ENCODE data around the gene TAF1. TPM values are rescaled to one million over a fixed set of nuclear protein-coding genes. Genes with fewer than 3 reads are reported as not detected.
"Not testable (repeated sequence)": the region's sequence is repeated elsewhere in the genome, so short reads cannot be mapped to it uniquely, and the experiment has no call there.

TAF1 gene
- total and polyA plus RNA-seq, 12 donors, result 7.5 to 48.9 (median 28.1) TPM

GRCh38 chrX:71400710-71401109 is 34.6 kb downstream of the TAF1 start:
- no peak for DNase-seq
- peaks cover 0 to 54% of the 10 kb centered on the region in 2 donors for H3K36me3 ChIP-seq (replicated peaks in 1 of 2)

GRCh38 chrX:71416260-71416659 is 50.1 kb downstream of the TAF1 start:
- intact Hi-C loops (cut with DNase I); H3K9me3 ChIP-seq (replicated peaks in 1 of 3); DNase-seq; H3K4me1 ChIP-seq (replicated peaks in 1 of 2); H3K4me3 ChIP-seq; H3K27ac ChIP-seq; H3K27me3 ChIP-seq: not testable (repeated sequence)
- H3K36me3 ChIP-seq (replicated peaks in 1 of 2), result peaks cover 0 to 28% of the 10 kb centered on the region in 2 donors
- 12 to 39% methylated on average over 1 to 3 of the region's 5 CpGs; no CpG with 5 or more reads in 2 of the 4 donors for WGBS, 4 donors

More at GRCh38 chrX:71400710-71401109, 34.6 kb downstream of the TAF1 start:
- Histone ChIP-seq H3K27ac (no peak overlapping the region), H3K9me3 (replicated peaks in 1 of 3) (no peaks in the 10 kb centered on the region), H3K4me3 (no peak overlapping the region), H3K27me3 (no peaks in the 10 kb centered on the region), H3K4me1 (replicated peaks in 1 of 2) (no peaks in the 10 kb centered on the region)
- TF ChIP-seq POLR2A (IDR thresholded peaks at IDR 0.05) (no peak), CTCF (IDR thresholded peaks at IDR 0.05) (no peak)
- intact Hi-C loops (cut with DNase I), result no loop called here
- 72 to 100% (median 88%) methylated on average over 1 of the region's 1 CpG for WGBS, 4 donors

- no peak overlapping the region for H3K4me3 ChIP-seq
- no peak for DNase-seq
- H3K9me3 ChIP-seq (replicated peaks in 1 of 3), result no peaks in the 10 kb centered on the region
- peaks cover 0 to 27% of the 10 kb centered on the region in 2 donors for H3K36me3 ChIP-seq (replicated peaks in 1 of 2)
- H3K27me3 ChIP-seq, result peaks cover 3% of the 10 kb centered on the region
- 70 to 94% (median 90%) methylated on average over 9 to 20 of the region's 20 CpGs for WGBS, 4 donors
- H3K27ac ChIP-seq, result no peak overlapping the region
- H3K4me1 ChIP-seq (replicated peaks in 1 of 2), result no peaks in the 10 kb centered on the region
- TF ChIP-seq POLR2A (IDR thresholded peaks at IDR 0.05) (no peak), CTCF (IDR thresholded peaks at IDR 0.05) (no peak)
- intact Hi-C loops (cut with DNase I), result no loop called here
Observed at GRCh38 chrX:71420686-71421085, 54.5 kb downstream of the TAF1 start.

GRCh38 chrX:71432733-71433132 is 66.6 kb downstream of the TAF1 start:
- Histone ChIP-seq H3K27me3 (no peaks in the 10 kb centered on the region), H3K27ac (no peak overlapping the region), H3K4me3 (no peak overlapping the region), H3K36me3 (replicated peaks in 1 of 2) (peaks cover 0 to 8% of the 10 kb centered on the region in 2 donors), H3K4me1 (replicated peaks in 1 of 2) (no peaks in the 10 kb centered on the region), H3K9me3 (replicated peaks in 1 of 3) (no peaks in the 10 kb centered on the region)
- TF ChIP-seq POLR2A (IDR thresholded peaks at IDR 0.05) (no peak), CTCF (IDR thresholded peaks at IDR 0.05) (no peak)
- no peak for DNase-seq
- intact Hi-C loops (cut with DNase I), result no loop called here
- 70 to 85% (median 78%) methylated on average over 1 of the region's 1 CpG for WGBS, 4 donors

- H3K9me3 ChIP-seq (replicated peaks in 1 of 3), result no peaks in the 10 kb centered on the region
- H3K4me3 ChIP-seq, result no peak overlapping the region
- no peak for DNase-seq
- 83 to 96% (median 87%) methylated on average over 6 of the region's 6 CpGs for WGBS, 4 donors
- H3K4me1 ChIP-seq (replicated peaks in 1 of 2), result no peaks in the 10 kb centered on the region
- H3K27ac ChIP-seq, result no peak overlapping the region
- H3K36me3 ChIP-seq (replicated peaks in 1 of 2), result no peaks in the 10 kb centered on the region
- TF ChIP-seq POLR2A (IDR thresholded peaks at IDR 0.05) (no peak), CTCF (IDR thresholded peaks at IDR 0.05) (no peak)
- intact Hi-C loops (cut with DNase I), result no loop called here
- H3K27me3 ChIP-seq, result no peaks in the 10 kb centered on the region
Observed at GRCh38 chrX:71438750-71439149, 72.6 kb downstream of the TAF1 start.
